ENCODE data around the gene JARID2.
A peak's percentile ranks its signal among the peaks of the same experiment; 100 is the strongest.

JARID2 gene

GRCh38 chr6:15504040-15504495 is 258.2 kb downstream of the JARID2 start:
- Histone ChIP-seq H3K9ac (no peak overlapping the region), H3K27ac (peak overlapping the region; percentile 51), H2AFZ (peak overlapping the region; percentile 36), H3K4me2 (ENCODE audit: low read length) (peak overlapping the region; percentile 51), H3K9me3 (ENCODE audit: control insufficient read depth, low read length) (no peaks in the 10 kb centered on the region), H3K36me3 (ENCODE audit: control insufficient read depth, insufficient read depth, low read length) (no peaks in the 10 kb centered on the region), H3K4me3 (ENCODE audit: low read depth, low read length) (no peak overlapping the region), H3K4me1 (peaks cover 37% of the 10 kb centered on the region), H3K27me3 (ENCODE audit: control insufficient read depth, insufficient read depth, low read length) (no peaks in the 10 kb centered on the region), H3K79me2 (no peaks in the 10 kb centered on the region)
- peak; percentile 23 for TF ChIP-seq CTCF (IDR thresholded peaks at IDR 0.05)

- Histone ChIP-seq H3K79me2 (no peaks in the 10 kb centered on the region), H3K36me3 (ENCODE audit: control insufficient read depth, insufficient read depth, low read length) (no peaks in the 10 kb centered on the region), H3K9ac (no peak overlapping the region), H3K4me2 (ENCODE audit: low read length) (peak overlapping the region; percentile 51), H3K27ac (peak overlapping the region; percentile 51), H3K27me3 (ENCODE audit: control insufficient read depth, insufficient read depth, low read length) (no peaks in the 10 kb centered on the region), H2AFZ (peak overlapping the region; percentile 36), H3K4me1 (peaks cover 37% of the 10 kb centered on the region), H3K9me3 (ENCODE audit: control insufficient read depth, low read length) (no peaks in the 10 kb centered on the region), H3K4me3 (ENCODE audit: low read depth, low read length) (peak overlapping the region; percentile 43)
- TF ChIP-seq CTCF (IDR thresholded peaks at IDR 0.05): no peak
These were observed 258.9 kb downstream of the JARID2 start for GRCh38 chr6:15504581-15505350.

GRCh38 chr6:15505463-15505918 is 259.6 kb downstream of the JARID2 start:
- Histone ChIP-seq H3K9me3 (ENCODE audit: control insufficient read depth, low read length) (no peaks in the 10 kb centered on the region), H3K27me3 (ENCODE audit: control insufficient read depth, insufficient read depth, low read length) (no peaks in the 10 kb centered on the region), H2AFZ (no peak overlapping the region), H3K4me2 (ENCODE audit: low read length) (peak overlapping the region; percentile 51), H3K27ac (peak overlapping the region; percentile 51), H3K4me1 (peaks cover 37% of the 10 kb centered on the region), H3K36me3 (ENCODE audit: control insufficient read depth, insufficient read depth, low read length) (no peaks in the 10 kb centered on the region), H3K4me3 (ENCODE audit: low read depth, low read length) (peak overlapping the region; percentile 43), H3K79me2 (no peaks in the 10 kb centered on the region), H3K9ac (no peak overlapping the region)
- TF ChIP-seq CTCF (IDR thresholded peaks at IDR 0.05): no peak

- H3K27me3 ChIP-seq (ENCODE audit: control insufficient read depth, insufficient read depth, low read length): no peaks in the 10 kb centered on the region
- H3K4me2 ChIP-seq (ENCODE audit: low read length): no peak overlapping the region
- H3K9ac ChIP-seq: no peak overlapping the region
- H3K36me3 ChIP-seq (ENCODE audit: control insufficient read depth, insufficient read depth, low read length): no peaks in the 10 kb centered on the region
- no peak for TF ChIP-seq CTCF (IDR thresholded peaks at IDR 0.05)
- peaks cover 5% of the 10 kb centered on the region for H3K79me2 ChIP-seq
- peaks cover 36% of the 10 kb centered on the region for H3K4me1 ChIP-seq
- H3K4me3 ChIP-seq (ENCODE audit: low read depth, low read length): no peak overlapping the region
- H3K9me3 ChIP-seq (ENCODE audit: control insufficient read depth, low read length): no peaks in the 10 kb centered on the region
- H3K27ac ChIP-seq: no peak overlapping the region
- H2AFZ ChIP-seq: no peak overlapping the region
These were observed 260.2 kb downstream of the JARID2 start for GRCh38 chr6:15506066-15506465.

GRCh38 chr6:15507221-15507620 is 261.4 kb downstream of the JARID2 start:
- no peak overlapping the region for H3K4me2 ChIP-seq (ENCODE audit: low read length)

More at GRCh38 chr6:15507221-15507620, 261.4 kb downstream of the JARID2 start:
- Histone ChIP-seq H3K27me3 (ENCODE audit: control insufficient read depth, insufficient read depth, low read length) (no peaks in the 10 kb centered on the region), H3K79me2 (peaks cover 5% of the 10 kb centered on the region), H3K4me3 (ENCODE audit: low read depth, low read length) (no peak overlapping the region), H3K9me3 (ENCODE audit: control insufficient read depth, low read length) (no peaks in the 10 kb centered on the region), H3K9ac (no peak overlapping the region), H3K27ac (no peak overlapping the region), H2AFZ (no peak overlapping the region), H3K4me1 (peaks cover 30% of the 10 kb centered on the region), H3K36me3 (ENCODE audit: control insufficient read depth, insufficient read depth, low read length) (no peaks in the 10 kb centered on the region)
- TF ChIP-seq CTCF (IDR thresholded peaks at IDR 0.05): no peak

Data from parathyroid adenoma (tissue), 2 donors.